GM23338 (cell line): ENCODE data around the gene MCTP1. TPM values are rescaled to one million over a fixed set of nuclear protein-coding genes. Genes with fewer than 3 reads are reported as not detected.

Source experiments
- ATAC-seq: fragments of 200-7000 bp; cut with Tn5 transposase; 3 replicates; pipeline ENCODE4 v1.9.1; 2020
- DNase-seq: peaks from one replicate; pipeline ENCODE4 v3.0.0-alpha.2; 2015; ENCODE audit warnings: low spot score
- H2AFZ ChIP-seq: fragments of 200-600 bp; sonication (generic); 2 replicates; pipeline ENCODE4 v1.8.0; 2016; ENCODE audit warnings: antibody characterized with exemption, mild to moderate bottlenecking, moderate library complexity
- H3F3A ChIP-seq: fragments of 200-600 bp; sonication (generic); replicated peaks from 2 replicates; pipeline ENCODE4 v1.8.0; 2017; ENCODE audit warnings: antibody characterized with exemption, mixed run types, low read depth
- H3K27ac ChIP-seq: fragments of 200-600 bp; sonication (generic); 2 replicates; pipeline ENCODE4 v1.6.1; 2016; ENCODE audit warnings: low read depth
- H3K27me3 ChIP-seq: fragments of 200-600 bp; sonication (generic); 2 replicates; pipeline ENCODE4 v1.8.0; 2016; ENCODE audit warnings: mild to moderate bottlenecking, mixed run types, moderate library complexity; ENCODE audit not compliant: insufficient read depth
- H3K36me3 ChIP-seq: fragments of 200-600 bp; sonication (generic); 2 replicates; pipeline ENCODE4 v1.8.0; 2016; ENCODE audit warnings: mild to moderate bottlenecking; ENCODE audit not compliant: insufficient read depth
- H3K4me1 ChIP-seq: fragments of 200-600 bp; sonication (generic); 2 replicates; pipeline ENCODE4 v1.8.0; 2016; ENCODE audit warnings: mild to moderate bottlenecking, moderate library complexity; ENCODE audit not compliant: insufficient read depth
- H3K4me2 ChIP-seq: fragments of 200-600 bp; sonication (generic); 2 replicates; pipeline ENCODE4 v1.7.1; 2017; ENCODE audit warnings: mixed run types
- H3K4me3 ChIP-seq: fragments of 200-600 bp; sonication (generic); 2 replicates; pipeline ENCODE4 v1.6.1; 2016; ENCODE audit warnings: mixed run types
- H3K79me2 ChIP-seq: fragments of 200-600 bp; sonication (generic); replicated peaks from 2 replicates; pipeline ENCODE4 v1.8.0; 2017; ENCODE audit warnings: mild to moderate bottlenecking; ENCODE audit not compliant: insufficient read depth
- H3K9me2 ChIP-seq: fragments of 200-600 bp; sonication (generic); 2 replicates; pipeline ENCODE4 v1.8.0; 2017; ENCODE audit not compliant: insufficient read depth
- H4K20me1 ChIP-seq: fragments of 200-600 bp; sonication (generic); replicated peaks from 2 replicates; pipeline ENCODE4 v1.8.0; 2017; ENCODE audit warnings: mild to moderate bottlenecking; ENCODE audit not compliant: insufficient read depth
- H3K27ac Mint-ChIP-seq: 2 replicates; pipeline ENCODE4 v1.8.0; 2020; ENCODE audit warnings: inconsistent platforms, mild to moderate bottlenecking, moderate library complexity, mixed read lengths
- H3K27me3 Mint-ChIP-seq: 3 replicates; pipeline ENCODE4 v1.8.0; 2022; ENCODE audit warnings: low read depth, mild to moderate bottlenecking, moderate library complexity, mixed read lengths, inconsistent platforms; ENCODE audit not compliant: insufficient read depth, poor library complexity
- H3K36me3 Mint-ChIP-seq: 3 replicates; pipeline ENCODE4 v1.8.0; 2021; ENCODE audit warnings: low read depth, mild to moderate bottlenecking, inconsistent platforms, moderate library complexity, mixed read lengths
- H3K4me1 Mint-ChIP-seq: 3 replicates; pipeline ENCODE4 v1.8.0; 2020; ENCODE audit warnings: mild to moderate bottlenecking, inconsistent platforms, mixed read lengths
- H3K4me3 Mint-ChIP-seq: 3 replicates; pipeline ENCODE4 v1.8.0; 2021; ENCODE audit warnings: moderate library complexity, mild to moderate bottlenecking, inconsistent platforms, mixed read lengths
- H3K9me3 Mint-ChIP-seq: 3 replicates; pipeline ENCODE4 v1.8.0; 2020; ENCODE audit warnings: moderate library complexity, mild to moderate bottlenecking, inconsistent platforms, mixed read lengths
- CREB1 ChIP-seq: fragments of 250-450 bp; sonication (Bioruptor Pico); IDR thresholded peaks from 2 replicates; pipeline ENCODE4 v1.5.0; 2020; ENCODE audit warnings: low read depth, mild to moderate bottlenecking, moderate library complexity
- CTCF ChIP-seq, 2 experiments: fragments of 200-600 bp in 1 of 2; sonication (generic) in 1 of 2; conservative IDR thresholded peaks; 2 replicates each; pipeline versions ENCODE4 v1.5.1 to v1.6.1; 2016 to 2017; ENCODE audit warnings: antibody characterized with exemption in 2 of 2, low read depth in 2 of 2, mild to moderate bottlenecking in 2 of 2, moderate library complexity in 1 of 2
- ETS1 ChIP-seq: IDR thresholded peaks from 2 replicates; pipeline ENCODE4 v1.6.1; 2016; ENCODE audit warnings: antibody characterized with exemption
- EZH2 ChIP-seq: fragments of 200-600 bp; sonication (generic); IDR thresholded peaks from one replicate; pipeline ENCODE4 v1.8.0; 2017; ENCODE audit warnings: antibody characterized with exemption, mild to moderate bottlenecking, low read depth; ENCODE audit not compliant: unreplicated experiment
- EZH2phosphoT487 ChIP-seq: fragments of 200-600 bp; sonication (generic); IDR thresholded peaks from one replicate; pipeline ENCODE4 v1.8.1; 2018; ENCODE audit warnings: antibody characterized with exemption; ENCODE audit not compliant: unreplicated experiment
- JUNB ChIP-seq: IDR thresholded peaks from one replicate; pipeline ENCODE4 v1.6.1; 2016; ENCODE audit warnings: antibody characterized with exemption; ENCODE audit not compliant: unreplicated experiment
- NANOG ChIP-seq: IDR thresholded peaks from 2 replicates; pipeline ENCODE4 v1.6.1; 2016; ENCODE audit warnings: antibody characterized with exemption, borderline replicate concordance
- POLR2AphosphoS5 ChIP-seq: IDR thresholded peaks from 2 replicates; pipeline ENCODE4 v1.6.1; 2016; ENCODE audit warnings: antibody characterized with exemption, low read depth
- REST ChIP-seq: IDR thresholded peaks from one replicate; pipeline ENCODE4 v1.6.1; 2018; ENCODE audit warnings: antibody characterized with exemption; ENCODE audit not compliant: unreplicated experiment
- STAT1 ChIP-seq: IDR thresholded peaks from one replicate; pipeline ENCODE4 v1.6.1; 2016; ENCODE audit warnings: antibody characterized with exemption; ENCODE audit not compliant: unreplicated experiment
- ZNF114 ChIP-seq: fragments of 250-450 bp; sonication (Bioruptor Pico); IDR thresholded peaks from 2 replicates; pipeline ENCODE4 v1.5.0; 2020; ENCODE audit warnings: mild to moderate bottlenecking, moderate library complexity
- ZNF331 ChIP-seq: fragments of 250-450 bp; sonication (Bioruptor Pico); IDR thresholded peaks from 2 replicates; pipeline ENCODE4 v1.5.0; 2020; ENCODE audit warnings: low read depth, mild to moderate bottlenecking, moderate library complexity
- ZNF462 ChIP-seq: fragments of 250-450 bp; sonication (Bioruptor Pico); IDR thresholded peaks from 2 replicates; pipeline ENCODE4 v1.5.0; 2020; ENCODE audit warnings: mild to moderate bottlenecking, moderate library complexity
- polyA plus RNA-seq: library from polyadenylated mRNA; unstranded; fragments of >200 nt; fragmentation: Nextera tagmentation; extraction: Ambion mirVana; gene quantifications from 2 replicates; pipeline ENCODE4 v1.2.1, GENCODE V29; 2016
- total RNA-seq: library from RNA; depleted of rRNA; stranded (reverse); fragments of >200 nt; shearing (Covaris generic); gene quantifications from 2 replicates; pipeline ENCODE4 v1.2.3, GENCODE V29; 2014

Gene MCTP1
- total and polyA plus RNA-seq, 2 experiments from 2014 or later, result 3.7 to 4.2 TPM

GRCh38 chr5:95175106-95175505 lies 109.8 kb downstream of the MCTP1 start:
- Histone ChIP-seq H3F3A (no peaks in the 10 kb centered on the region), H3K9me2 (peaks cover 4% of the 10 kb centered on the region; the same call in 1 of the 2 replicates), H4K20me1 (no peaks in the 10 kb centered on the region), H3K79me2 (no peaks in the 10 kb centered on the region), H3K4me1 (peaks cover 65% of the 10 kb centered on the region), H3K27ac (no peak overlapping the region), H3K4me3 (no peak overlapping the region), H2AFZ (no peak overlapping the region), H3K27me3 (no peaks in the 10 kb centered on the region), H3K4me2 (no peak overlapping the region), H3K36me3 (no peaks in the 10 kb centered on the region)
- no peak for DNase-seq
- TF ChIP-seq STAT1 (no peak), NANOG (no peak), EZH2 (no peak), ZNF331 (CRISPR knock-in tag) (no peak), ZNF462 (CRISPR knock-in tag) (no peak), POLR2AphosphoS5 (no peak), JUNB (no peak), EZH2phosphoT487 (no peak), ETS1 (no peak), REST (no peak), CREB1 (CRISPR knock-in tag) (no peak), ZNF114 (CRISPR knock-in tag) (no peak), CTCF (conservative IDR thresholded peaks at IDR 0.05; ENCODE audit: low read depth in 2 of 2) (no peak)
- H3K27me3 Mint-ChIP-seq, result peaks cover 9% of the 10 kb centered on the region
- peaks cover 63% of the 10 kb centered on the region for H3K4me1 Mint-ChIP-seq
- no peak overlapping the region; the same call in 1 of the 2 replicates for H3K27ac Mint-ChIP-seq
- ATAC-seq, result no peak
- H3K36me3 Mint-ChIP-seq, result peaks cover 22% of the 10 kb centered on the region; the same call in 2 of the 3 replicates
- no peak overlapping the region for H3K4me3 Mint-ChIP-seq
- peaks cover 15% of the 10 kb centered on the region for H3K9me3 Mint-ChIP-seq
